ENCODE data around the gene ATXN8OS.
"Not testable (repeated sequence)": the region's sequence is repeated elsewhere in the genome, so short reads cannot be mapped to it uniquely, and the experiment has no call there.

Gene ATXN8OS

DNA sequence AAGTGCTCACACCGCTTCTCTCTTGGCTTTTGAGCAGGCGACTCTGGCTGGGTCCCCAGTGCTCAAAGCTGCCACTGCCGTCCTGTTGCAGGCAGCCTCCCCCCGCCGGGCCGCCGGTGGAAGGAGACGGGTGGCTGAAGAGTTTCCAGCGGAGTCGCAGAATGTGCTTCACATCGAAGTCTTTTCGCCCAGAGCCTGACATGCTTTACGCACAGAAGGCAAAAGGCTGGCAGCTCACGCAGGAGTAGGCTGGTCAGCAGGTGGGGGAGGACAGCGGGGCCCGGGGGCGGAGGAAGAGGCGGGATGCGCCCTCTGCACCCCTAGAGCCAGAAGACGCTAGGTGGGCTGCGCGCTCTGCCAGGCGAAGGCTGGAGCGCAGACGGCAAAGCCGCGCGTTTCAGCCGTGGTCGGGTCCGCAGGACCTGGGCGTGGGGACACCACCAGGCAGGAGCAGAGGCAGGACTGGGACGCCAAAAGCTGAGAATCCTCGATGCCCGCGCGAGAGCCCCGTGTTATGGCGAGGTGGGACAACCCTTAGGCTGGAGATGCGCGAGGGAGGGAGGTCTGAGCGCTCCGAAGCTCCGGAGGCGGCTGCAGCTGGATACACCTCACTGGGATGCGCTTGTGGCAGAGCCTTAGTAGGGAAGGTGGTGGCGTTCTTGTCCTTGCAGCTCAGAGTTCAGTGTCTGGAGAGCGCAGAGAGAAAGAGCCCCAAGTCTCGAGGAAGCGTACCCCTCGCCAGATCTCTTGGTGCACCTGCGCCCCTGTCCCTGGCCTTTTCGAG, at the start of gene ATXN8OS:
Gene ATXN8OS, plus strand, starts transcription at position 329 of the 784 bp plus-strand sequence.
- no peak for DNase-seq

DNA sequence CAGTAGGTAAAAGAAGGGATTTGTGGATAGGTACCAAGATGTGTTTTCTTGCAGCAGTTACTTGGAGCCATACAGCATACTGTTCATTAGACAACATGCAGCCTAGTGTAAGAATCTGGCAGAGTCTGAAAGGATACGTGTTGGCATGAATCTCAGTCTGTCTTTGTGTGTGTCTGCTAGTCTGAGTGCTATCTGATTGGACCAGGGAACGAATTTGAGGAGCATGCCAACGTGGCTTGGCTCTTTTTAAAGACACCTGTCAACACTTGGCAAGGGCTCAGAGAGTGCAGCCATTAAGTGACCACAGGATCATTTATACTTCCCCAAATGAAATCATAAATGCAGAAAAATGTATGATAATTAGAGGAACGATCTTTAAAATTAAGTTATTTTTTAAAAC, 27.6 kb upstream of the ATXN8OS start:
- no peak for DNase-seq

DNA sequence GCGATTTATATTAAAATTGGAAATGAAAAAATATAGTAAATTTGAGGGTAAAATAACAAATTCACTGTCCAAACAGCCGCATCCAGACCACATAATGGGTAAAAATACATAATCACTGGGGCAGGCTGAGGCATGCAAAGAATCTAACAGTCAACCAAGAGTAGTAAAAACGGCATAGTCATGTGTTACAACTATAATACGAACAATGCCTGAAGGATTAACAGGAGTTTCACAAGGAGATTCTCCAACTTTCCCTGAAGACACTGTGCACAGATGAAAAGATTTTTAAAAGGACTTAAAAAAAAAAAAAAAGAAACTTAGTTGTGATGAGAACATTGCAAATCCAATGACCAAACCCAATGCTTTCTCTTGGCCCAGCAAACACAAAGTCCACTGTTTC, 20.4 kb upstream of the ATXN8OS start:
- DNase-seq: no peak

DNA sequence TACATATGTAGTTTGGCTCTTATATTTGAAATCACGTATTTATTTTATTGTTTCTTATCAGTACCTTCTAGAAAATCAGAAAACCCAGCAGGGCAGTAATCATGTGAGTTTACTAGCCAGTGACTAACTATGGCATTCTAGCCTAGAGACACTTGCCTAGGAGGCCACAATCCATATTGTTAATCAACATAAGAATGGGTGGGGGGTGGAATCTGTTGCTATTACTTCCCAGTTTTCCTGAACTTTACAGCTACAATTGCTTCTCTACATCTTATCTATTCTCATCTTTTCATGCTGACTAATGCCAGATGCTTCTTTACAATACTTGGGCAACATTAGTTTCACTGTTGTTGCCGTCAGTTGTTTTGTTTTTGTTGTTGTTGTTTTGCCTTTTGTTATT, 18.7 kb upstream of the ATXN8OS start:
- no peak for DNase-seq

DNA sequence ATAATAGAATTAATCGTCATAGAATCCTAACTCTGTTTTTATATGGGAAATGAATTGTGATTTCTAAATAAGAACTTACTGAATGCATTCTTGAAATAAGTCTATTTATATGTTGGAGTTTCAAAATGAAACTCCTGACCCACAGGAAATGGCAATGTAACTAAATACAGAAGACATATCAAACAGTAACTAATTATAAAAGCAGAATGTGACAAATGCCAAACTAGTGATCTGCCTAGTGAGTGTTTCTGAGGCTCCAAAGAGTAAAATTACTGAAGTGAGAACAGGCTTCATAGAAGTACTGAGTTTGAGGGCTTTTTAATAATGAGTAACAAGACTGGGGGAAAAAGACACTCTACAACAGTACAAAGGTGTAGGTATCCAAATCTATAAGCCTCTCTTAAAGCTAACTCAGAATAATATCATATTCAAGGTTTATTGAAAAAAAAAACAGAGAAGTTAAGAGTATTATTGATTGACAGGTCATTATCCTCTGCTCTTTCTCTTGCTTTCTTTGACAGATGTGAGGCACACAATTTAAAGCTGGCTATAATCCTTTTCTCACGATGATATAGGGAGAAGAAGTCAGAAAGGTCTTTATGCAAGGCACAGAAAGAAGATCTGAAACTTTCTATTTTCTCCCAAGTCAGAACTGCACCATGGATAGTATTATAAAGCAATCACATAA, 17.4 kb upstream of the ATXN8OS start:
- no peak for DNase-seq

DNA sequence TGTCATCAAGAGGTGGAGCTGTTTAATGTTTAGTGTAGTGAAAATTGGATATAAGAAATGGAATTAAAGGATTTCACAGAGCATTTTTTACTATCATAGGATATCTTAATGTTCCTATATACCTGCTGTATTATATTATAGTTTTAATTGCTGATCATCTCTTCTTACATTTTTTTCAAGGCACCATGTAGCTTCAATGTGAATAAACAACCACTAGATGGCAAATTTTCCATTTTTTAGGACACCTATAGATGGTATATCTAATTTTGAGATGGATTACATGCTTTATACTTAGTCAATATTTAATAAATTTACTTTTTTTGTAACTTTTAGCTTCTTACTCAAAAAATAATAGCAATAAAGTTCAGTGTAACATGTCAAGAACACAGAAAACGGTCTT, 9.0 kb upstream of the ATXN8OS start:
- no peak for DNase-seq

DNA sequence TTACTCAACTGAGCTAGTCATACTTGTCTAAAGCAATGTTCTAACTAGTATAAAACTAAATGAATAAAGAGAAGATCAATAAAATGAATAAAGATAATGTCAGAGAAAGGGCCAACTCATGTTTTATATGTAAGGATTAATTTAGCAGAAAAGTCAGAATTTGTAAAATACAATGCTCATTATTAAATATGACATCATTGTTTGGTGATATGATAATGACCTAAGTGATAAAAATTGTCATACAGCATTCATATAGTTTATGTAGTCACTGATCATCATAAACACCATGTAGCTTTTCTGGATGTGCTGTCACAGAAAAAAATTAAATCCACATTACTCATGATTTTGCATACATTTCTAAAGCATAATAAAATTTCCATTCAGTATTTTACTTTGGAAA, 3.1 kb upstream of the ATXN8OS start:
- no peak for DNase-seq

DNA sequence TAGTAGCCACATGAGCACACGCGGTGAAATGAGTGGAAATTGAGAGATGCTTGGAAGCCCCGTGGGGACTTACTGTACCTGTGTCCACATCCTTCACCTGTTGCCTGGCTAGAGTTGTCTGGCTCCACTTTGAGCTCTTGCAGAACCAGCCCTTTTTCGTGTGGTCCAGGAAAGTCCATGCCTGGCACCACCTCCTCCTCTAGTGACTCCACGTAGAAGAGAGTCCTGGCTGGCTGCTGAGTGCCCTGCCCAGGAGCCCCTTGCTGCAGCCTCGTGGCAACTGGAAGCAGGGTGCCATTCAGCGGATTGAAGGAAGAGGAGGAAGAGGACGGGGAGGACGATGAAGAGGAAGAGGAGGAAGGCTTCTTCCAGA, 515 bp upstream of the ATXN8OS start:
- no peak for DNase-seq

DNA sequence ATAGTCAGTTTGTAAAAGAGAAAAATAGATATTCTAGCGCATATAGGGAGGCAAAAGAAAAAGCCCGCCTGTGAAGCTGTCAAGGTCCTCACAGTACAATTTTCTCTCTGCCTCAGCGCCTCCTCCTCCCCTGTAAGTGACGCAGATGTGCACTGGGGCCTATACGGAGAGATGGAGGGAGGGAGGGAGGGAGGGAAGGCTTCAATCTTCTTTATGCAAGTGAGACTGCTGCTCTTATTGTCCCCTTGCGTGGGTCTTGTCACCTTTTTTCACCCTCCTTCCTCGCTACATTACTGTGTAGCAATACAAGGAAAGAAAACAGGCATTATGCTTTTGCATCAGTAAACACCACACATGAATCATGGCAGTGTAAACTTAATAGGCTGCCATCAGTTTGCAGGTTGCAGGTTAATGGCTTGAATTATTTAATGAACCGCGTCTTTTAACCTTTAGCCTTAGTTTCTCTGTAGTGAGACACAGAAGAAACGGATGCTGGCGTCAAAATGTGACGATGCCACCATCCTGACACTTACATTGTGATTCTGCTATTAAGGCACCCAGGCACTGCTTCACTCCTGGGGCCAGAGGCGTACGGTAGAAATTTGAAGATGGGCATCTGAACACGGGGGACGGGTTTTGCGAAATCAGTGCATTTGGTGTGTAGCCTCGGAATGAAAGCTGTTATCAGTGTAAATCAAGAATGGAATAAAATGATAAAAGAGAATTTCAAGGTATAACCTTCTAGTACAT, 905 bp downstream of the ATXN8OS start, which contains the start of gene KLHL1:
Gene KLHL1, minus strand, starts transcription at position 97 of the 750 bp plus-strand sequence. CDS start 753 bp downstream, outside the sequence.
- DNase-seq: no peak

DNA sequence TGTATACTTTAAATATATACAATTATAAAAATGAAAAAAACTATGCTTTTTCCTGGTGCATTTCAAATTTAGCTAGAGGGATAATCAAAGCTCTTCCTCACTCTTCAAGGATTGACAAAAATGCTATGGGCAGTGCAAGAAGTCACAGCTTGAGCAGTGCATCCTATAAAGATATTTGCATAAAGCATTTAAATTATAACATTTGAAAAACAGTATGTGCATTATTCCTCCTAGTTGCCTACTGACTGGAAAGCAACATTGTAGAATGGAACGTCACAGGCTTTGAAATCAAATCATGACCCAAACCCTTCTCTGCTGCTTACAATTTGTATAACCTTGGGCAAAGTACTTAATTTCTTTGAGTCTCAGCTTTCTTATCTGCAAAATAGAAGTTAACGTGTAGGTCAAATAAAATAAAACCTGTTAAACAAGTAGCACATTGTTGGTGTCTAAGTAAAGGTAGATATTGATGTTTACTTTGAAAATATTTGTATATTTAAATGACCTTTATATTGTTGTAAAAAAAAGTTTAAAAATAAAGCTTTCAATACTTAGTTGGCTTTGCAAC, 9.8 kb downstream of the ATXN8OS start:
- no peak for DNase-seq

DNA sequence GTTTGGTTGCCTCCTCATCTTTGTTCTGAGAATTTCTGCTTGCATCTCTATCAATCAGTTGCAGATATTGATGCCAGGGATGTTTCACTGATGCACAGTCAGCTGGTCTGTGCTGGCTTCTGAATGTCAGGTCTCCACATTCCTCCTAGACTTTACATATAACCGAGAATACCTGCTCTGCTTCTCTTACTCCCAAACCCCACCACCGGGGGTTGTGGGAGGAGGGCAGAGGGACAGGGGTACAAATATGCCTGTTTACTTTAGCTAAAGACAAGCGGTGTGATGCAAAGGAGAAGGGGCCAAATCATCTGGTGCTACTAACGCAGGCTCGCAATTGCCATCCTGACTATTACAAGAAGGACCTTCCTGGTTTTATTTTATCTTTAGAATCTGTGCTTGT, 18.1 kb downstream of the ATXN8OS start:
- DNase-seq: no peak

DNA sequence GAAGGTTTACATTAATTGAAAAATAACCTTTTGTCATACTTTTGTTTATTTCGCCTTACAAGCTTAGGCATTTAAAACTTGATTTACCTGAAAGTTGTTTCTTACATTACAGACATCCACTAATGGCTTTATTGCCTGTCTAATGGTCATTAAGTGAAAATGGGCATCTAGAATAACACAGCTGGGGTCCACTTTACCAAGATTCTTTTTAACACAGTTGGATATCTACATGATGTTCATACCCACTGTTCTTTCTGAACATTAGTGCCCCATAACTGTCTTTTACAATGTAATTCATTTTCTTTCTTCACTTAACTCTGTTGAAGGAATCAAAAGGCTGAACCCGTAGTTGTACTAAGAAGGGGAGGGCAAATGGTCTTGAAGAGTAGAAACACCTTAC, 20.5 kb downstream of the ATXN8OS start:
- no peak for DNase-seq

DNA sequence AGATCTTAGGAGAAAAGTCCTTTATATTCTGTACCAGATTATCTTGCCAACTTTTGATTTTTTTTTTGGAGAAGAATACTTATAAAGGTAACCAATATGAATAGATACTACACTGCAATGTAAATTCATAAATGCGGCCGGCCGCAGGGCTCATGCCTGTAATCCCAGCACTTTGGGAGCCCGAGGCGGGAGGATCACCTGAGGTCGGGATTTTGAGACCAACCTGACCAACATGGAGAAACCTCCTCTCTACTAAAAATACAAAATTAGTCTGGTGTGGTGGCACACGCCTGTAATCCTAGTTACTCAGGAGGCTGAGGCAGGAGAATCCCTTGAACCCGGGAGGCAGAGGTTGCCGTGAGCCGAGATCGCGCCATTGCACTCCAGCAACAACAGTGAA, 35.0 kb downstream of the ATXN8OS start:
- not testable (repeated sequence) for DNase-seq

DNA sequence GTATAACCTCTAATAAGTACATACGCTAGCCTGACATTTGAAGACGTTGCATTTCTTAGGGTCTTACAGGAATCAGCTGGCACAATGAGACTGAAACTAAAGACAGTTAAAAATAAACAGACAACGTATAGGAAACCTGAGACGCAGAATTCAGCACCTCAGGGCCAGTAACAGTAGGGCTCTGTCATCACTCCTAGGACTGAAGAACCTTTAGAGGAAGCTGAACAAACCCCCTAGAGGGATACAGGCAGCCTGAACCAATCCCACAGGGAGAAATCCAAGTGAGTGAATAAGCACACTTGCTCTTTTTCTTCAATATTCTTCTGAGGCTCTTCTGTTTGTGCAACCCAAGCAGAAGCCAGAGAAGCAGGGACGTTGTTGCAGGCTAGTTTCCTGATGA, 54.5 kb downstream of the ATXN8OS start:
- no peak for DNase-seq

DNA sequence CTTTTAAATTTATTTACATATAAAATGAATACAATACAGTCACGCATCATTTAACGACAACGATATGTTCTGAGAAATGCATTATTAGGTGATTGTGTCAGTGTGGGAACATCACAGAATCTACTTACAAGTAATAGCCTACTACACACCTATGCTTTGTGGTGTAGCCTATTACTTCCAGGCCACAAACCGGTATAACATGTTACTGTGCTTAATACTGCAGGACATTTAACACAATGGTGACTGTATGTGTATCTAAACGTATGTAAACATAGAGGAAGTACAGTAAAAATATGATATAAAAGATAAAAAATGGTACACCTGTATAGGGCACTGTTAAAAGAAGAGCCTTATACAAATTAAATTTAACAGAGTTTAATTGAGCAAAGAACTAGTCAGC, 63.1 kb downstream of the ATXN8OS start:
- no peak for DNase-seq

DNA sequence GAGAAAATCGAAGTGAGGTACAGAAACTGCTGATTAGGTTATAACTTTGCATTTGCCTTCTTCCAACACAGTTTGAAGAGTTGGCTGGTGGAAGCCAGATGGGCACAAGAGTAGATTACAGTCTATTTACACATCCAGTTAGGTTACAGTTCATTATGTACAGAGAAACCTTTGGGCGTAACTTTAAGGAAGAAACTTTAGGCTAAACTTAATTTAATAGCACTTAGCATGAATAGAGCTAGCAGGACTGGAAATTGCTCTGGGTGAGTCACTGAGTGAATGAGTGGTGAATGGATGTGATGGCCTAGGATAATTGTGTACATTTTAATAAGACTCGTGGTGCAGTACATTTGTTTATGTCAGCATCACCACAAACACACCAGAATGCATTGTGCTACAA, 63.5 kb downstream of the ATXN8OS start:
- no peak for DNase-seq

DNA sequence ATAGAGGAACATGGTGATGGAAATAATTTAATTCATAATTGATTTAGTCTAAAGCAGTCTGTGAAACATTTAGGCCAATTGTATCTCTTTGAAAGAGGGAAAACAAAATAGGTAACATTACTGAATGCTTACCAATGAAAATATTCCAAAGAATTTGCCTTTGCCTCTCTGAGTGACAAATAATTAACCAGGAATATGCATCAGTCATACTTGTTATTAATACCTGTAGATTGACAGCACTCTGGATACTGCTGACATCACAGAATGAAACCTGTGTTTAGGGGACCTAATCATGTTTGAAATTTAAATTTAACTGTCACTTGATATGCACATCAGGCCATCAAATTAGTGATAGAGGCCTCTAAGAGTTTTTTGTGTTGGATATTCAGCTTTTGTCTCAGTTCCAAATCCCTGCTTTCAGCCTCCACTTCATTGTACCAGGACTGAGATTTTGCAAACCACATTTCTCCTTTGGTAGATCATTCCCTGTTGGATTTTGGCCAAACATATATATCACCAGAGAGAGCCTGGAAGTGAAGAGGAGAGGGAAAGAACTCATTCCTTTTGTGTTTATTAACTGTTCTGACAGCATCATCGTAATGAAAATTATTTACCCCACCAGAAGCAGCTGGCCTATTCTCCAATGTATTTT, 65.4 kb downstream of the ATXN8OS start:
- DNase-seq: no peak

DNA sequence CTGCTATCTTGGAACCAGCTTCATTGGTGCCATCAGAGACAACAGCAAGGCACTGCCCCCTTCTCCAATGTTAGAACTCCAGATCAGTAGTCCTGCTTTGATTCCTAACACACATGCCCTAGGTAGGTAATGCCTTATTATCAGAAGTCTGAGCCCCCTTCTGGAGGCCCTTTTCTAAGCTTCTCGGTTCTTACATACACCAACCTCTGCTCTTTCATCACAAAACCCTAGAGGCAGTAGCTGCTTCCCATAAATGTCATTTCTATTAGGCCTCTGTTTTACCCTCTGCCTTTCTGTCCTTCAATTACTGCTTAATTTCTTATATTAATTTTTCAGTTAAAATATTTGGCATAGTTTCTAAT, 66.0 kb downstream of the ATXN8OS start:
- DNase-seq: no peak

DNA sequence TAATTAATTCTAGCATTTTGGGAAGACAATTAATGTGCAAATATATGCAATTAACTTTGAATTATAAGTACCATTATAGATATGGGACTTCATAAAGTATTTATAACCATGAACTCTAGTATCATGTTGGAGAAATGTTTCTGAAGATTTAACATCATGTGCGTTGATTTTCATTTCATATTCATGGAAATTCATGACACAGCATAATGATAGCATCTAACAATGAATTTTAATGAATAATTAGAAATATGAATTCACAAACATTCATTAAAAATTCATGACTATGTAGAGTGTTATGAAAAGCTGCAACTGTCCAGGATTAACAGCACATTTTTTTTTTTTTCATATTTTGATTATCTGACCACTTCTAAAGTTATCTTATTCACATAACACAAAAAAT, 70.7 kb downstream of the ATXN8OS start:
- DNase-seq: no peak

Data from stimulated activated CD8-positive, alpha-beta memory T cell treated with anti-CD3 and anti-CD28 coated beads, Interleukin-4, amount 100 ng/mL, for 48 hours (primary cell).